ENCODE data around the gene LRMDA. TPM values are rescaled to one million over a fixed set of nuclear protein-coding genes. Genes with fewer than 3 reads are reported as not detected.

The LRMDA gene
- total RNA-seq, 1 donor from 2014 or later: 5.2 TPM

DNA sequence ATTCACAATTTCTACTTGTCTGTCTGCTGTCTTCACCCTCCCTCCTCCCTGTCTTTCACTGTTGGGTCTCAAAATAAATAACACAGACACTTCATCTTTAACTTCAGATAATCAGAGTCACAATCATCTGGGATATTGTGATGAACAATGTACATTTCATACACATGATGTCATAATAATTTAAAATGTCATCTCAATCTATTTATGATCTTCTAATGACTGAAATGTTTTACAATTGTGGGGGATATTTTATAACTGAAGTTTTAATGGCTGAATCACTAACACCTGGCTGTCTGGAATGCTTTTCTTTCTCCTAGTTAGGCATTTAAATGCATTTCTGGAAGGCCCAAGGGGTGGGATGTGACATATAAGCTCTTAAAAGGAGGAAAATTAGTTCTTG is 859.8 kb downstream of the LRMDA start:
- Mint-ChIP-seq H3K9me3 (no peaks in the 10 kb centered on the region), H3K36me3 (no peaks in the 10 kb centered on the region), H3K4me3 (no peak overlapping the region), H3K27ac (no peak overlapping the region), H3K27me3 (ENCODE audit: insufficient read depth, low read depth) (no peaks in the 10 kb centered on the region), H3K4me1 (peaks cover 6% of the 10 kb centered on the region)
- H3K4me2 ChIP-seq: no peak overlapping the region
- TF ChIP-seq EZH2 (IDR thresholded peaks at IDR 0.05) (no peak), EZH2phosphoT487 (IDR thresholded peaks at IDR 0.05) (no peak)
- TF ChIP-seq, protein P1, sequence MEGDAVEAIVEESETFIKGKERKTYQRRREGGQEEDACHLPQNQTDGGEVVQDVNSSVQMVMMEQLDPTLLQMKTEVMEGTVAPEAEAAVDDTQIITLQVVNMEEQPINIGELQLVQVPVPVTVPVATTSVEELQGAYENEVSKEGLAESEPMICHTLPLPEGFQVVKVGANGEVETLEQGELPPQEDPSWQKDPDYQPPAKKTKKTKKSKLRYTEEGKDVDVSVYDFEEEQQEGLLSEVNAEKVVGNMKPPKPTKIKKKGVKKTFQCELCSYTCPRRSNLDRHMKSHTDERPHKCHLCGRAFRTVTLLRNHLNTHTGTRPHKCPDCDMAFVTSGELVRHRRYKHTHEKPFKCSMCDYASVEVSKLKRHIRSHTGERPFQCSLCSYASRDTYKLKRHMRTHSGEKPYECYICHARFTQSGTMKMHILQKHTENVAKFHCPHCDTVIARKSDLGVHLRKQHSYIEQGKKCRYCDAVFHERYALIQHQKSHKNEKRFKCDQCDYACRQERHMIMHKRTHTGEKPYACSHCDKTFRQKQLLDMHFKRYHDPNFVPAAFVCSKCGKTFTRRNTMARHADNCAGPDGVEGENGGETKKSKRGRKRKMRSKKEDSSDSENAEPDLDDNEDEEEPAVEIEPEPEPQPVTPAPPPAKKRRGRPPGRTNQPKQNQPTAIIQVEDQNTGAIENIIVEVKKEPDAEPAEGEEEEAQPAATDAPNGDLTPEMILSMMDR (IDR thresholded peaks at IDR 0.05): no peak
- no peak overlapping the region for H3K27ac ChIP-seq
- no peaks in the 10 kb centered on the region for H3K4me1 ChIP-seq
- no peak overlapping the region for H3K9ac ChIP-seq
- H3K79me2 ChIP-seq (ENCODE audit: low read depth): no peaks in the 10 kb centered on the region
- H4K20me1 ChIP-seq (ENCODE audit: low read depth): no peaks in the 10 kb centered on the region
- no peaks in the 10 kb centered on the region for H3K9me3 ChIP-seq (ENCODE audit: low read depth)
- no peaks in the 10 kb centered on the region for H3F3A ChIP-seq (ENCODE audit: low read depth)
- H3K4me3 ChIP-seq: no peak overlapping the region
- DNase-seq (ENCODE audit: low spot score): no peak
- no peaks in the 10 kb centered on the region for H3K27me3 ChIP-seq
- H3K36me3 ChIP-seq: no peaks in the 10 kb centered on the region
- H2AFZ ChIP-seq (replicated peaks): no peak overlapping the region

- Histone ChIP-seq H3F3A (ENCODE audit: low read depth) (no peaks in the 10 kb centered on the region), H3K9ac (no peak overlapping the region), H3K79me2 (ENCODE audit: low read depth) (no peaks in the 10 kb centered on the region), H3K27ac (no peak overlapping the region), H4K20me1 (ENCODE audit: low read depth) (no peaks in the 10 kb centered on the region), H3K27me3 (no peaks in the 10 kb centered on the region), H2AFZ (replicated peaks) (no peak overlapping the region), H3K4me3 (no peak overlapping the region), H3K36me3 (no peaks in the 10 kb centered on the region), H3K4me1 (no peaks in the 10 kb centered on the region), H3K4me2 (no peak overlapping the region), H3K9me3 (ENCODE audit: low read depth) (no peaks in the 10 kb centered on the region)
- DNase-seq (ENCODE audit: low spot score): no peak
- Mint-ChIP-seq H3K4me1 (peaks cover 4% of the 10 kb centered on the region), H3K27me3 (ENCODE audit: insufficient read depth, low read depth) (no peaks in the 10 kb centered on the region), H3K9me3 (no peaks in the 10 kb centered on the region), H3K36me3 (no peaks in the 10 kb centered on the region), H3K27ac (no peak overlapping the region), H3K4me3 (no peak overlapping the region)
- TF ChIP-seq, protein P1 (IDR thresholded peaks at IDR 0.05): no peak
- TF ChIP-seq EZH2 (IDR thresholded peaks at IDR 0.05) (no peak), EZH2phosphoT487 (IDR thresholded peaks at IDR 0.05) (no peak)
These were observed 860.5 kb downstream of the LRMDA start for GRCh38 chr10:76291885-76292284.

DNA sequence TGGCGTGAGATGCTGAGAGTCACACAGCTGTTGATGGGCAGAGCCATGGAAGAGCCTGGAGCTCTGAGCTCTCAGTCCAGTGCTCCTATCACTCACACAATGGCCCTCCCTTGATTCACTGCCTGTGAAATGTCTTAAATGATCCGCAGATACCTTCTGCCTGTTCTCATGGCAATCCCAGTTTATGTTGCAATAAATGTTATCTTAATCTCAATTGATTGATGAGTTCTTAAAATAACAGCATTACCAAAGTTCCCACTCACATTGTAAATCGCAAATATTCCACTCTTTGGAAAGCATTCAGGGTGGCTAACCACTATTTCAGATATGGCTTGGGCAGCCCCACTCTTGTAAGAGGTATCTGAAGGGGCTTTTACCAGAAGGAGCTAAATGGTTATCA is 865.5 kb downstream of the LRMDA start:
- TF ChIP-seq, protein P1 (IDR thresholded peaks at IDR 0.05): no peak
- TF ChIP-seq EZH2phosphoT487 (IDR thresholded peaks at IDR 0.05): no peak
- no peak for TF ChIP-seq EZH2 (IDR thresholded peaks at IDR 0.05)
- peaks cover 48% of the 10 kb centered on the region for H3K4me1 Mint-ChIP-seq
- Histone ChIP-seq H3F3A (ENCODE audit: low read depth) (peaks cover 17% of the 10 kb centered on the region), H3K9ac (no peak overlapping the region), H3K27ac (no peak overlapping the region), H3K4me2 (peak overlapping the region; percentile 28), H4K20me1 (ENCODE audit: low read depth) (no peaks in the 10 kb centered on the region), H3K27me3 (no peaks in the 10 kb centered on the region), H2AFZ (replicated peaks) (no peak overlapping the region), H3K4me1 (peaks cover 23% of the 10 kb centered on the region), H3K36me3 (no peaks in the 10 kb centered on the region), H3K79me2 (ENCODE audit: low read depth) (no peaks in the 10 kb centered on the region), H3K4me3 (no peak overlapping the region), H3K9me3 (ENCODE audit: low read depth) (no peaks in the 10 kb centered on the region)
- no peaks in the 10 kb centered on the region for H3K27me3 Mint-ChIP-seq (ENCODE audit: insufficient read depth, low read depth)
- DNase-seq (ENCODE audit: low spot score): no peak
- H3K9me3 Mint-ChIP-seq: no peaks in the 10 kb centered on the region
- H3K27ac Mint-ChIP-seq: peak overlapping the region; percentile 87
- H3K36me3 Mint-ChIP-seq: no peaks in the 10 kb centered on the region
- no peak overlapping the region for H3K4me3 Mint-ChIP-seq

Data from neural progenitor cell (in vitro differentiated cells).